Liver (tissue), 9 donors: Measurements from ENCODE around the gene NCLN. TPM values are rescaled to one million over a fixed set of nuclear protein-coding genes. Genes with fewer than 3 reads are reported as not detected.
A peak's percentile ranks its signal among the peaks of the same experiment; 100 is the strongest.

Source experiments
- DNase-seq: peaks from one replicate; pipeline ENCODE4 v3.0.0-alpha.2; 2017; ENCODE audit warnings: low spot score
- H3K27ac ChIP-seq, 2 donors: one replicate each; pipeline ENCODE4 v1.7.0; 2013; ENCODE audit warnings: inconsistent platforms in 2 of 2, low read length in 2 of 2, control low read depth in 1 of 2, low read depth in 1 of 2, mild to moderate bottlenecking in 1 of 2
- H3K27me3 ChIP-seq, 4 donors: one replicate each; pipeline versions ENCODE4 v1.6.1 to v1.7.0; 2013; ENCODE audit warnings: low read length in 3 of 4, inconsistent platforms in 1 of 4, mild to moderate bottlenecking in 1 of 4, moderate library complexity in 1 of 4; ENCODE audit not compliant: control insufficient read depth in 4 of 4, insufficient read depth in 4 of 4
- H3K36me3 ChIP-seq, 4 donors: one replicate each; pipeline versions ENCODE4 v1.6.1 to v1.7.0; 2013; ENCODE audit warnings: low read length in 3 of 4, mild to moderate bottlenecking in 3 of 4, low read depth in 1 of 4, moderate library complexity in 1 of 4; ENCODE audit not compliant: control insufficient read depth in 4 of 4, insufficient read depth in 3 of 4
- H3K4me1 ChIP-seq, 4 donors: one replicate each; pipeline versions ENCODE4 v1.6.1 to v1.7.0; 2013; ENCODE audit warnings: low read length in 3 of 4, mild to moderate bottlenecking in 3 of 4, moderate library complexity in 1 of 4; ENCODE audit not compliant: control insufficient read depth in 4 of 4, insufficient read depth in 4 of 4
- H3K4me3 ChIP-seq, 3 donors: one replicate each; pipeline versions ENCODE4 v1.6.1 to v1.7.0; 2013; ENCODE audit warnings: low read length in 3 of 3, control low read depth in 1 of 3, low read depth in 1 of 3, mild to moderate bottlenecking in 1 of 3
- H3K9ac ChIP-seq, 2 donors: one replicate each; pipeline ENCODE4 v1.7.0; 2013; ENCODE audit warnings: low read length in 2 of 2, mild to moderate bottlenecking in 2 of 2, moderate library complexity in 2 of 2, control low read depth in 1 of 2, low read depth in 1 of 2
- H3K9me3 ChIP-seq, 4 donors: one replicate each; pipeline versions ENCODE4 v1.6.1 to v1.7.0; 2013; ENCODE audit warnings: low read length in 3 of 4; ENCODE audit not compliant: control insufficient read depth in 4 of 4
- ATF3 ChIP-seq: IDR thresholded peaks from 2 replicates; pipeline ENCODE4 v1.6.1; 2016; ENCODE audit warnings: antibody characterized with exemption
- CTCF ChIP-seq: fragments of 150-350 bp; IDR thresholded peaks from 2 replicates; pipeline ENCODE4 v1.5.1; 2017; ENCODE audit warnings: improper control_type of control experiment, low read depth, low read length; ENCODE audit not compliant: missing input control
- EGR1 ChIP-seq, 2 donors: IDR thresholded peaks; 2 replicates each; pipeline ENCODE4 v1.6.1; 2016 to 2018; ENCODE audit warnings: antibody characterized with exemption in 2 of 2, low read depth in 2 of 2
- FOXA1 ChIP-seq: IDR thresholded peaks from 2 replicates; pipeline ENCODE4 v1.6.1; 2016; ENCODE audit warnings: antibody characterized with exemption
- FOXA2 ChIP-seq: IDR thresholded peaks from 2 replicates; pipeline ENCODE4 v1.6.1; 2016; ENCODE audit warnings: antibody characterized with exemption
- GABPA ChIP-seq, 2 donors: IDR thresholded peaks in 1 of 2; conservative IDR thresholded peaks in 1 of 2; 2 replicates each; pipeline ENCODE4 v1.6.1; 2016; ENCODE audit warnings: antibody characterized with exemption in 2 of 2, mild to moderate bottlenecking in 1 of 2, moderate library complexity in 1 of 2
- HNF4A ChIP-seq, 2 donors: conservative IDR thresholded peaks; 2 replicates each; pipeline ENCODE4 v1.6.1; 2016; ENCODE audit warnings: antibody characterized with exemption in 2 of 2, mild to moderate bottlenecking in 2 of 2
- HNF4G ChIP-seq: IDR thresholded peaks from 2 replicates; pipeline ENCODE4 v1.6.1; 2016; ENCODE audit warnings: antibody characterized with exemption
- JUND ChIP-seq, 2 donors: IDR thresholded peaks; 2 replicates each; pipeline ENCODE4 v1.6.1; 2016; ENCODE audit warnings: antibody characterized with exemption in 2 of 2
- MAX ChIP-seq: IDR thresholded peaks from 2 replicates; pipeline ENCODE4 v1.6.1; 2016; ENCODE audit warnings: antibody characterized with exemption
- NR2F2 ChIP-seq: IDR thresholded peaks from 2 replicates; pipeline ENCODE4 v1.6.1; 2016; ENCODE audit warnings: antibody characterized with exemption
- RAD21 ChIP-seq, 2 donors: IDR thresholded peaks; 2 replicates each; pipeline ENCODE4 v1.6.1; 2016; ENCODE audit warnings: antibody characterized with exemption in 2 of 2, mild to moderate bottlenecking in 2 of 2
- REST ChIP-seq: IDR thresholded peaks from 2 replicates; pipeline ENCODE4 v1.6.1; 2016; ENCODE audit warnings: antibody characterized with exemption, mild to moderate bottlenecking
- RXRA ChIP-seq, 2 donors: IDR thresholded peaks; 2 replicates each; pipeline ENCODE4 v1.6.1; 2017 to 2018; ENCODE audit warnings: antibody characterized with exemption in 2 of 2, mild to moderate bottlenecking in 1 of 2
- SP1 ChIP-seq: IDR thresholded peaks from 2 replicates; pipeline ENCODE4 v1.6.1; 2018; ENCODE audit warnings: antibody characterized with exemption, mild to moderate bottlenecking
- TAF1 ChIP-seq: conservative IDR thresholded peaks from 2 replicates; pipeline ENCODE4 v1.6.1; 2016; ENCODE audit warnings: antibody characterized with exemption, mild to moderate bottlenecking
- YY1 ChIP-seq: IDR thresholded peaks from 2 replicates; pipeline ENCODE4 v1.6.1; 2016; ENCODE audit warnings: antibody characterized with exemption, mild to moderate bottlenecking
- ZBTB33 ChIP-seq: IDR thresholded peaks from 2 replicates; pipeline ENCODE4 v1.6.1; 2016; ENCODE audit warnings: antibody characterized with exemption
- WGBS: extraction: QIAGEN DNeasy Blood & Tissue Kit; methylation state at CpG from one replicate; pipeline ENCODE4 v1.1.7; 2013; 5-methylcytosine and 5-hydroxymethylcytosine counted together
- polyA plus RNA-seq, 2 donors: library from polyadenylated mRNA; stranded (reverse) in 1 of 2; unstranded in 1 of 2; fragments of 200-250 nt in 1 of 2; fragments of >200 nt in 1 of 2; fragmentation: Nextera tagmentation in 1 of 2; extraction: Ambion mirVana in 1 of 2; gene quantifications; one replicate each; pipeline versions ENCODE4 v1.2.1 to v1.2.3, GENCODE V29; 2013 to 2015
- total RNA-seq, 2 donors: library from RNA; depleted of rRNA; stranded (reverse); fragments of >200 nt; gene quantifications; one replicate each; pipeline ENCODE4 v1.2.3, GENCODE V29; 2014
- donor health status: healthy.
- donor health status: healthy.
- donor health status: healthy.
- donor health status: healthy.
- donor health status: healthy.

The NCLN gene
- total and polyA plus RNA-seq, 4 donors = 29.5 to 50.8 (median 38.4) TPM

GRCh38 chr19:3192684-3193083 is 7.0 kb downstream of the NCLN start:
- Histone ChIP-seq H3K9ac (no peak overlapping the region), H3K4me3 (no peak overlapping the region), H3K36me3 (peaks cover 2 to 11% (median 2%) of the 10 kb centered on the region in 4 donors), H3K4me1 (peaks cover 0 to 5% (median 3%) of the 10 kb centered on the region in 4 donors), H3K27ac (no peak overlapping the region), H3K27me3 (no peaks in the 10 kb centered on the region), H3K9me3 (no peaks in the 10 kb centered on the region)
- no peak for DNase-seq
- TF ChIP-seq HNF4A (conservative IDR thresholded peaks at IDR 0.05) = no peak
- WGBS = 97% methylated on average over 14 of the region's 14 CpGs

- Histone ChIP-seq H3K4me3 (no peak overlapping the region), H3K36me3 (peaks cover 2 to 11% (median 2%) of the 10 kb centered on the region in 4 donors), H3K27me3 (no peaks in the 10 kb centered on the region), H3K27ac (no peak overlapping the region), H3K9ac (no peak overlapping the region), H3K9me3 (no peaks in the 10 kb centered on the region), H3K4me1 (no peaks in the 10 kb centered on the region)
- WGBS = 92% methylated on average over 40 of the region's 40 CpGs
- TF ChIP-seq CTCF (no peak), RXRA (IDR thresholded peaks at IDR 0.05) (no peak), ZBTB33 (no peak), HNF4A (conservative IDR thresholded peaks at IDR 0.05) (no peak), HNF4G (no peak), ATF3 (no peak), NR2F2 (no peak), JUND (IDR thresholded peaks at IDR 0.05) (no peak), FOXA1 (no peak), FOXA2 (no peak), RAD21 (IDR thresholded peaks at IDR 0.05) (no peak), SP1 (no peak), TAF1 (no peak), EGR1 (IDR thresholded peaks at IDR 0.05; ENCODE audit: low read depth in 2 of 2) (no peak), REST (no peak), YY1 (no peak), MAX (no peak), GABPA (IDR thresholded peaks at IDR 0.05 in 1 of 2, conservative IDR thresholded peaks at IDR 0.05 in 1 of 2) (no peak)
- peak; percentile 51 for DNase-seq
These were observed 7.8 kb downstream of the NCLN start for GRCh38 chr19:3193256-3194105.
